Calu3 (cell line): Measurements from ENCODE around the gene SORBS1. TPM values are rescaled to one million over a fixed set of nuclear protein-coding genes. Genes with fewer than 3 reads are reported as not detected.
A peak's percentile ranks its signal among the peaks of the same experiment; 100 is the strongest.
"Not testable (repeated sequence)": the region's sequence is repeated elsewhere in the genome, so short reads cannot be mapped to it uniquely, and the experiment has no call there.

ENCODE experiments used
- BruUV-seq: library from RNA; stranded (reverse); fragments of 400-500 nt; replicated peaks from 2 replicates; lab custom pipeline; 2021; lab: Mats Ljungman, UMichigan
- CTCF ChIA-PET: fragments of 300-600 bp; sonication (Branson Sonifier 250); formaldehyde crosslinking; loops from one replicate; lab custom pipeline; 2022; ENCODE audit warnings: antibody characterized with exemption; lab: Charles Lee
- DNase-seq: peaks from one replicate; pipeline ENCODE4 v3.0.0; 2022
- H3K27ac Mint-ChIP-seq: one replicate; pipeline ENCODE4 v1.8.0; 2022; ENCODE audit warnings: mixed read lengths; ENCODE audit not compliant: unreplicated experiment
- H3K27me3 Mint-ChIP-seq: one replicate; pipeline ENCODE4 v1.8.0; 2022; ENCODE audit warnings: mixed read lengths; ENCODE audit not compliant: unreplicated experiment
- H3K36me3 Mint-ChIP-seq: one replicate; pipeline ENCODE4 v1.8.0; 2022; ENCODE audit warnings: mild to moderate bottlenecking, moderate library complexity, mixed read lengths; ENCODE audit not compliant: insufficient read depth, unreplicated experiment
- H3K4me1 Mint-ChIP-seq: one replicate; pipeline ENCODE4 v1.8.0; 2022; ENCODE audit warnings: mild to moderate bottlenecking, low read depth, mixed read lengths; ENCODE audit not compliant: unreplicated experiment
- H3K4me3 Mint-ChIP-seq: one replicate; pipeline ENCODE4 v1.8.0; 2022; ENCODE audit warnings: mild to moderate bottlenecking, low read depth, moderate library complexity, mixed read lengths; ENCODE audit not compliant: unreplicated experiment
- H3K9me3 Mint-ChIP-seq: one replicate; pipeline ENCODE4 v1.8.0; 2022; ENCODE audit warnings: low read depth, mixed read lengths; ENCODE audit not compliant: unreplicated experiment
- CTCF ChIP-seq: fragments of 200-600 bp; IDR thresholded peaks from one replicate; pipeline ENCODE4 v1.8.0; 2022; ENCODE audit warnings: antibody characterized with exemption; ENCODE audit not compliant: unreplicated experiment
- intact Hi-C: fragments of 100-400 bp; cut with micrococcal nuclease; formaldehyde crosslinking; loops from one replicate; pipeline ENCODE4 v1.10.0; 2022; ENCODE audit not compliant: unreplicated experiment
- total RNA-seq: library from RNA; stranded (reverse); gene quantifications from 2 replicates; pipeline ENCODE4 v1.2.3, GENCODE V29; 2022

SORBS1 gene
- total RNA-seq, 1 experiment from 2014 or later: 2.8 TPM

GRCh38 chr10:95353123-95353522 is 208.0 kb downstream of the SORBS1 start:
- Mint-ChIP-seq H3K4me1 (no peaks in the 10 kb centered on the region), H3K36me3 (no peaks in the 10 kb centered on the region), H3K27ac (no peak overlapping the region), H3K4me3 (no peak overlapping the region), H3K27me3 (no peaks in the 10 kb centered on the region), H3K9me3 (no peaks in the 10 kb centered on the region)
- DNase-seq: no peak
- BruUV-seq: no TSS peak
- no peak for TF ChIP-seq CTCF
- CTCF ChIA-PET: no interaction called here
- intact Hi-C loops: no loop called here

DNA sequence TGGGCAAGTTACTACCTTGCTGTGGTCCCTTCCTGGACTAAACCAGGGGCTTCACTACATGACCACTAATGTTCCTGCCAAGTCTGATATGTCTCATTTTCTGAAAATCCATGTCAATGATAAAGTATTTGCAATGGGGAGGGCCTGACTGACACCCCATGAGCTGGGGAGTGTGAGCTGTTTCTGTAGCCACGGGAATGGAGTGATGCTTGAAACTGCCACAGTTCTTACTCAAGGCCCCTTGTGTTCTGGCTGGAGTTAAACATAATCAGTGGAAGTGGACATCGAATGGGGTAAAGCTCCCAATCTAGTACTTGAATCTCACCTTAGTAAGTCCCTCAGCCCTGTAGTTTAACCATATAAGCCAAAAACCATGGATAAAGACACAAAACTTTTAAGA is 208.5 kb downstream of the SORBS1 start:
- no peaks in the 10 kb centered on the region for H3K4me1 Mint-ChIP-seq
- H3K27ac Mint-ChIP-seq: no peak overlapping the region
- no peak overlapping the region for H3K4me3 Mint-ChIP-seq
- H3K36me3 Mint-ChIP-seq: no peaks in the 10 kb centered on the region
- no peaks in the 10 kb centered on the region for H3K9me3 Mint-ChIP-seq
- CTCF ChIA-PET: no interaction called here
- no TSS peak for BruUV-seq
- DNase-seq: no peak
- intact Hi-C loops: no loop called here
- no peaks in the 10 kb centered on the region for H3K27me3 Mint-ChIP-seq
- TF ChIP-seq CTCF: no peak

GRCh38 chr10:95350830-95351228 is 210.3 kb downstream of the SORBS1 start:
- H3K4me1 Mint-ChIP-seq: peaks cover 13% of the 10 kb centered on the region
- DNase-seq: no peak
- H3K9me3 Mint-ChIP-seq: no peaks in the 10 kb centered on the region
- no peak overlapping the region for H3K27ac Mint-ChIP-seq
- intact Hi-C loops: no loop called here
- no peaks in the 10 kb centered on the region for H3K36me3 Mint-ChIP-seq
- no peak overlapping the region for H3K4me3 Mint-ChIP-seq
- TF ChIP-seq CTCF: no peak
- no peaks in the 10 kb centered on the region for H3K27me3 Mint-ChIP-seq
- CTCF ChIA-PET: no interaction called here
- no TSS peak for BruUV-seq

DNA sequence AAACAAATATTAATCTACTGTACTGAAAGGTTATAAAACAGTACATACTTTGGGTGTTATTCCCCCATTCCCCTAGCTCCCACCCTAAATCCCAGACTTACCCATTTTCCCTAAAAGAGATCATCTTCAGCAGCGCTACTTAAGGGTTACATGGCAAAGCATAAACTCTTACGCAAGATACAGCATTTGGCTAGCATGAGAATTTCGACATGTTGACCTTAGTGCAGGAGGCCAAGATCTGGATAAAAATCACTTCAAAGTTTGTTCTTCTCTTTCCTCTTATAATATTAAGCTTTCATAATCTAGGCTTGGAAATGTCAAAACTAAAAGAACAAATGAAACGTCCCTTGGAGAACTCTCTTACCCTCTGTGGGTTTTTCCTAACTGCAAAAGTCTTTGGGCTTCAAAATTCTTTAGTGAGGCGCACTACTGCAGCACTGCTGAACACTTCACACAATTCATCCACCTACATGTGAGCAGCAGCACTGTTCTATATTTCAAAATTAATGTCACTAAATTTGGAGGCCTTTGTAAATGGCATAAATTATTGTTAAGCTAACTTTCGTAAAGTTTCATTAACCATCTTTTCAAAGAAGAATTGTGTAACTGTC is 210.8 kb downstream of the SORBS1 start:
- intact Hi-C loops: no loop called here
- DNase-seq: no peak
- BruUV-seq: no TSS peak
- Mint-ChIP-seq H3K27ac (no peak overlapping the region), H3K36me3 (no peaks in the 10 kb centered on the region), H3K27me3 (no peaks in the 10 kb centered on the region), H3K4me1 (peaks cover 13% of the 10 kb centered on the region), H3K4me3 (no peak overlapping the region), H3K9me3 (no peaks in the 10 kb centered on the region)
- CTCF ChIA-PET: no interaction called here
- TF ChIP-seq CTCF: no peak

GRCh38 chr10:95347402-95347766 is 213.8 kb downstream of the SORBS1 start:
- H3K4me3 Mint-ChIP-seq, BruUV-seq, H3K27me3 Mint-ChIP-seq, H3K9me3 Mint-ChIP-seq, DNase-seq, H3K36me3 Mint-ChIP-seq: not testable (repeated sequence)
- Mint-ChIP-seq H3K27ac (peak overlapping the region; percentile 38), H3K4me1 (peaks cover 13% of the 10 kb centered on the region)
- CTCF ChIA-PET: interaction anchor here (1.0 kb wide), 1 partner anchor 39 kb away, joined by 4 read pairs; no protein-coding TSS in a partner anchor
- intact Hi-C loops: loop anchor here (5.0 kb wide), 1 partner anchor 40 kb away; no protein-coding TSS in a partner anchor
